Measurements from ENCODE around the gene ABHD1. TPM values are rescaled to one million over a fixed set of nuclear protein-coding genes. Genes with fewer than 3 reads are reported as not detected.

Gene ABHD1
- total and polyA plus RNA-seq, 2 donors (not counting 3 experiments of a cell fraction or from before 2014, with no cell fraction given): 0.07 TPM; not detected in 1

GRCh38 chr2:27108221-27108620 lies 15.4 kb upstream of the ABHD1 start:
- intact Hi-C loops (cut with micrococcal nuclease): no loop called here
- no TSS peak for BruUV-seq (replicated peaks)
- POLR2A ChIA-PET: no interaction called here

More at GRCh38 chr2:27108221-27108620, 15.4 kb upstream of the ABHD1 start:
- H3K36me3 ChIP-seq (ENCODE audit: control insufficient read depth in 2 of 2, extremely low read depth in 1 of 2, insufficient read depth in 2 of 2, low read length in 2 of 2): no peaks in the 10 kb centered on the region
- no peaks in the 10 kb centered on the region for H3K79me2 ChIP-seq (ENCODE audit: control insufficient read depth, insufficient read depth, low read length)
- TF ChIP-seq MYC (IDR thresholded peaks at IDR 0.05; ENCODE audit: low read depth, low read length) (no peak), EZH2 (IDR thresholded peaks at IDR 0.05; ENCODE audit: borderline replicate concordance, low read depth, low read length, severe bottlenecking) (no peak), FOS (IDR thresholded peaks at IDR 0.05; ENCODE audit: borderline replicate concordance, insufficient read depth, low read length) (no peak), GATA2 (IDR thresholded peaks at IDR 0.05; ENCODE audit: insufficient read depth, insufficient read length, low read depth, low read length) (no peak), POLR2AphosphoS5 (IDR thresholded peaks at IDR 0.05; ENCODE audit: insufficient read depth, low read depth, low read length) (no peak), JUN (IDR thresholded peaks at IDR 0.05; ENCODE audit: borderline replicate concordance, insufficient read depth, insufficient read length, low read depth) (no peak), POLR2A (IDR thresholded peaks at IDR 0.05; ENCODE audit: low read depth, low read length) (no peak), CTCF (IDR thresholded peaks at IDR 0.05; ENCODE audit: extremely low read depth in 1 of 2, insufficient read depth in 1 of 2, low read depth in 1 of 2, low read length in 2 of 2) (no peak), MAX (IDR thresholded peaks at IDR 0.05; ENCODE audit: insufficient read depth, insufficient read length) (no peak)
- no peak overlapping the region for H2AFZ ChIP-seq (ENCODE audit: low read depth, low read length)
- H3K4me2 ChIP-seq (ENCODE audit: insufficient read depth, low read length): no peak overlapping the region
- no peak overlapping the region for H3K4me3 ChIP-seq (replicated peaks in 1 of 3; ENCODE audit: insufficient read depth in 1 of 3, low read depth in 1 of 3, low read length in 3 of 3)
- H3K9ac ChIP-seq (replicated peaks; ENCODE audit: extremely low read depth, insufficient read depth, low read length): no peak overlapping the region
- FAIRE-seq: no peak
- no peak overlapping the region for H3K27ac ChIP-seq (ENCODE audit: insufficient read depth, low read depth, low read length)
- H3K9me3 ChIP-seq (replicated peaks; ENCODE audit: control insufficient read depth, insufficient read depth, low read length): no peaks in the 10 kb centered on the region
- no peaks in the 10 kb centered on the region for H3K4me1 ChIP-seq (ENCODE audit: control insufficient read depth, extremely low read depth, insufficient read depth, low read length)
- CTCF ChIA-PET: interaction anchor here (0.7 to 2.0 kb wide), 9 partner anchors 8 to 195 kb away, joined by 3 to 10 read pairs (median 4); no protein-coding TSS in a partner anchor
- no peaks in the 10 kb centered on the region for H3K27me3 ChIP-seq (ENCODE audit: control insufficient read depth in 2 of 2, insufficient read depth in 2 of 2, low read length in 2 of 2)
- no peak for DNase-seq (ENCODE audit: low read depth, low spot score)
- H4K20me1 ChIP-seq (replicated peaks; ENCODE audit: control insufficient read depth, extremely low read depth, insufficient read depth, low read length): no peaks in the 10 kb centered on the region
- dilution Hi-C loops (cut with MboI; ENCODE audit: extremely low pct_ligation_motif_present, low sequenced_read_pairs): no loop called here
- no peaks in the 10 kb centered on the region for H3K9me1 ChIP-seq (replicated peaks; ENCODE audit: control insufficient read depth, extremely low read depth, insufficient read depth, low read length)

Data from endothelial cell of umbilical vein (primary cell).